Neural cell (in vitro differentiated cells): ENCODE data around the gene PCDH9. TPM values are rescaled to one million over a fixed set of nuclear protein-coding genes. Genes with fewer than 3 reads are reported as not detected.

ENCODE experiments used
- H2AFZ ChIP-seq: fragments of 200-600, 300-800 bp; sonication (generic), shearing (Covaris generic); 2 replicates; pipeline ENCODE4 v1.6.0; 2014; ENCODE audit warnings: low read depth, mild to moderate bottlenecking, antibody characterized with exemption, low read length, moderate library complexity
- H3F3A ChIP-seq: fragments of 200-600 bp; shearing (Covaris generic); 2 replicates; pipeline ENCODE4 v1.6.1; 2016; ENCODE audit warnings: mild to moderate bottlenecking, moderate library complexity, mixed read lengths, antibody characterized with exemption, low read length; ENCODE audit not compliant: insufficient read depth, poor library complexity, severe bottlenecking
- H3K27ac ChIP-seq: fragments of 200-600, 300-800 bp; sonication (generic), shearing (Covaris generic); 2 replicates; pipeline ENCODE4 v1.5.1; 2014; ENCODE audit warnings: mild to moderate bottlenecking, low read length, moderate library complexity
- H3K27me3 ChIP-seq: fragments of 300-800, 200-600 bp; sonication (generic), shearing (Covaris generic); 2 replicates; pipeline ENCODE4 v1.6.0; 2014; ENCODE audit warnings: mild to moderate bottlenecking, low read depth, low read length, moderate library complexity; ENCODE audit not compliant: insufficient read depth
- H3K36me3 ChIP-seq: fragments of 300-800, 200-600 bp; sonication (generic), shearing (Covaris generic); 2 replicates; pipeline ENCODE4 v1.5.1; 2014; ENCODE audit warnings: mild to moderate bottlenecking, antibody characterized with exemption, low read length, moderate library complexity; ENCODE audit not compliant: insufficient read depth
- H3K4me2 ChIP-seq: fragments of 300-800, 200-600 bp; sonication (generic), shearing (Covaris generic); 2 replicates; pipeline ENCODE4 v1.6.0; 2014; ENCODE audit warnings: mild to moderate bottlenecking, low read length
- H3K4me3 ChIP-seq: fragments of 300-800, 200-600 bp; sonication (generic), shearing (Covaris generic); 2 replicates; pipeline ENCODE4 v1.5.1; 2014; ENCODE audit warnings: mild to moderate bottlenecking, low read length, moderate library complexity
- H3K79me2 ChIP-seq: fragments of 200-600 bp; shearing (Covaris generic); replicated peaks from 2 replicates; pipeline ENCODE4 v1.6.0; 2014; ENCODE audit warnings: mild to moderate bottlenecking, low read length, moderate library complexity; ENCODE audit not compliant: insufficient read depth
- H3K9ac ChIP-seq: fragments of 300-800, 200-600 bp; sonication (generic), shearing (Covaris generic); 2 replicates; pipeline ENCODE4 v1.6.1; 2016; ENCODE audit warnings: mild to moderate bottlenecking, low read length, mixed read lengths
- H3K9me2 ChIP-seq: fragments of 200-600 bp; shearing (Covaris generic); 2 replicates; pipeline ENCODE4 v1.6.1; 2016; ENCODE audit warnings: mild to moderate bottlenecking, low read length, mixed read lengths; ENCODE audit not compliant: insufficient read depth
- H3K9me3 ChIP-seq: fragments of 200-600, 300-800 bp; sonication (generic), shearing (Covaris generic); 2 replicates; pipeline ENCODE4 v1.6.1; 2016; ENCODE audit warnings: mild to moderate bottlenecking, mixed run types, low read length, moderate library complexity, mixed read lengths
- H4K20me1 ChIP-seq: fragments of 200-600 bp; shearing (Covaris generic); 2 replicates; pipeline ENCODE4 v1.6.1; 2016; ENCODE audit warnings: mild to moderate bottlenecking, mixed run types; ENCODE audit not compliant: insufficient read depth
- EP300 ChIP-seq: fragments of 450-650 bp; conservative IDR thresholded peaks from 2 replicates; pipeline ENCODE4 v1.6.1; 2014; ENCODE audit warnings: antibody characterized with exemption, mild to moderate bottlenecking, moderate library complexity; ENCODE audit not compliant: poor library complexity, severe bottlenecking
- EZH2 ChIP-seq: fragments of 200-600, 300-800 bp; shearing (Covaris generic), sonication (generic); IDR thresholded peaks from 2 replicates; pipeline ENCODE4 v1.6.1; 2014; ENCODE audit warnings: antibody characterized with exemption, low read length, borderline replicate concordance, mild to moderate bottlenecking; ENCODE audit not compliant: insufficient read depth, poor library complexity, severe bottlenecking
- MXI1 ChIP-seq: fragments of 450-650 bp; conservative IDR thresholded peaks from 2 replicates; pipeline ENCODE4 v1.6.1; 2014; ENCODE audit warnings: antibody characterized with exemption, mild to moderate bottlenecking; ENCODE audit not compliant: poor library complexity, severe bottlenecking
- POLR2AphosphoS5 ChIP-seq: IDR thresholded peaks from 2 replicates; pipeline ENCODE4 v1.6.1; 2012
- RAD21 ChIP-seq: fragments of 450-650 bp; conservative IDR thresholded peaks from 2 replicates; pipeline ENCODE4 v1.6.1; 2014; ENCODE audit warnings: antibody characterized with exemption, mild to moderate bottlenecking, moderate library complexity
- SMC3 ChIP-seq: fragments of 450-650 bp; conservative IDR thresholded peaks from 2 replicates; pipeline ENCODE4 v1.6.1; 2014; ENCODE audit warnings: antibody characterized with exemption, mild to moderate bottlenecking, moderate library complexity; ENCODE audit not compliant: poor library complexity
- TAF1 ChIP-seq: IDR thresholded peaks from 2 replicates; pipeline ENCODE4 v1.6.1; 2012; ENCODE audit warnings: low read depth
- polyA plus RNA-seq: library from polyadenylated mRNA; depleted of rRNA; stranded (reverse); fragments of >200 nt; gene quantifications from 2 replicates; pipeline ENCODE4 v1.2.3, GENCODE V29; 2014
- TF ChIP-seq, protein P1 (sequence below): fragments of 450-650 bp; IDR thresholded peaks from 2 replicates; pipeline ENCODE4 v1.5.1; 2014; ENCODE audit warnings: antibody characterized with exemption, mild to moderate bottlenecking, moderate library complexity; ENCODE audit not compliant: poor library complexity, severe bottlenecking
- TF ChIP-seq, protein P2 (sequence below): IDR thresholded peaks from 2 replicates; pipeline ENCODE4 v1.6.1; 2012; ENCODE audit warnings: borderline replicate concordance

PCDH9 gene
- polyA plus RNA-seq, 1 donor from 2014 or later = 4.6 TPM

DNA sequence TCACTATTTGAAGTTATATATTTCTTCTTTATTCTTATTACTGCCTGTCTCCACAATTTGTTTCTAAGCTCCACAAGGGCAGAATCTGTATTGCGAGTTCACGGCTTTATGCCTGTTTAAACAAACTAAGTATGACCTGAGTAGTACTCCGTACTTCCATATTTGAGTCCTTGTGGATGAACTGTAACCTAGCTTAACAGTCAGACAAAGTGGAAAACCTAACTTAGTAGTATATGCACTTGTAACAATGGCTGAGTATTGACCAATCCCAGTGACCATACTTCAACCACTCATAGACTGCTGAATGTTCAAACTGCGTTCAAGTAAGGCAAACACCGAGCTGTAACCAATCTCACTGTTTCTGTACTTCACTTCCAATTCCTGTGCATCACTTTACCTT is 292.7 kb downstream of the PCDH9 start:
- Histone ChIP-seq H3K27me3 (no peaks in the 10 kb centered on the region), H4K20me1 (no peaks in the 10 kb centered on the region), H3K4me2 (no peak overlapping the region), H3K4me3 (no peak overlapping the region), H3K27ac (no peak overlapping the region), H3F3A (no peaks in the 10 kb centered on the region), H3K9ac (no peak overlapping the region), H3K79me2 (no peaks in the 10 kb centered on the region), H3K9me3 (no peaks in the 10 kb centered on the region), H2AFZ (no peak overlapping the region), H3K36me3 (no peaks in the 10 kb centered on the region), H3K9me2 (no peaks in the 10 kb centered on the region)
- TF ChIP-seq MXI1 = no peak

DNA sequence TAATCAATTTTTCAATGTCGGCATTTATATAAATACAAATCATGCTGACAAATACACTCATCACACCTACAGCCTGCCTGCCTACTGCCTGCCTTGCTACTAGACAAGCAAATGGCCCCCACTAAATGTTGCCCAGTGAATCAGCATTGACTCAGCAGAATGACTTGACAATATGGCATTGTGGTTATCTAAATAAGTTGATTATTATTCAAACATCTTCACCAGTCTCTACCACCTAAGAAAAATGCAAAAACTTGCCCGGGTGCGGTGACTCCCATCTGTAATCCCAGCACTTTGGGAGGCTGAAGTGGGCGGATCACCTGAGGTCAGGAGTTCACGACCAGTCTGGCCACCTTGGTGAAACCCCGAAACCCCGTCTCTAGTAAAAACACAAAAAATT is 296.1 kb downstream of the PCDH9 start:
- Histone ChIP-seq H3K9me2 (no peaks in the 10 kb centered on the region), H3K9me3 (no peaks in the 10 kb centered on the region), H3K4me2 (no peak overlapping the region), H3K36me3 (no peaks in the 10 kb centered on the region), H3K4me3 (no peak overlapping the region), H3K27me3 (no peaks in the 10 kb centered on the region), H3K9ac (no peak overlapping the region), H3K27ac (no peak overlapping the region), H3K79me2 (no peaks in the 10 kb centered on the region), H3F3A (no peaks in the 10 kb centered on the region), H4K20me1 (no peaks in the 10 kb centered on the region), H2AFZ (no peak overlapping the region)
- TF ChIP-seq EP300 (no peak), EZH2 (no peak), SMC3 (no peak), TAF1 (no peak), POLR2AphosphoS5 (no peak), RAD21 (no peak), MXI1 (no peak)
- TF ChIP-seq, protein P1, sequence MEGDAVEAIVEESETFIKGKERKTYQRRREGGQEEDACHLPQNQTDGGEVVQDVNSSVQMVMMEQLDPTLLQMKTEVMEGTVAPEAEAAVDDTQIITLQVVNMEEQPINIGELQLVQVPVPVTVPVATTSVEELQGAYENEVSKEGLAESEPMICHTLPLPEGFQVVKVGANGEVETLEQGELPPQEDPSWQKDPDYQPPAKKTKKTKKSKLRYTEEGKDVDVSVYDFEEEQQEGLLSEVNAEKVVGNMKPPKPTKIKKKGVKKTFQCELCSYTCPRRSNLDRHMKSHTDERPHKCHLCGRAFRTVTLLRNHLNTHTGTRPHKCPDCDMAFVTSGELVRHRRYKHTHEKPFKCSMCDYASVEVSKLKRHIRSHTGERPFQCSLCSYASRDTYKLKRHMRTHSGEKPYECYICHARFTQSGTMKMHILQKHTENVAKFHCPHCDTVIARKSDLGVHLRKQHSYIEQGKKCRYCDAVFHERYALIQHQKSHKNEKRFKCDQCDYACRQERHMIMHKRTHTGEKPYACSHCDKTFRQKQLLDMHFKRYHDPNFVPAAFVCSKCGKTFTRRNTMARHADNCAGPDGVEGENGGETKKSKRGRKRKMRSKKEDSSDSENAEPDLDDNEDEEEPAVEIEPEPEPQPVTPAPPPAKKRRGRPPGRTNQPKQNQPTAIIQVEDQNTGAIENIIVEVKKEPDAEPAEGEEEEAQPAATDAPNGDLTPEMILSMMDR = no peak
- TF ChIP-seq, protein P2, sequence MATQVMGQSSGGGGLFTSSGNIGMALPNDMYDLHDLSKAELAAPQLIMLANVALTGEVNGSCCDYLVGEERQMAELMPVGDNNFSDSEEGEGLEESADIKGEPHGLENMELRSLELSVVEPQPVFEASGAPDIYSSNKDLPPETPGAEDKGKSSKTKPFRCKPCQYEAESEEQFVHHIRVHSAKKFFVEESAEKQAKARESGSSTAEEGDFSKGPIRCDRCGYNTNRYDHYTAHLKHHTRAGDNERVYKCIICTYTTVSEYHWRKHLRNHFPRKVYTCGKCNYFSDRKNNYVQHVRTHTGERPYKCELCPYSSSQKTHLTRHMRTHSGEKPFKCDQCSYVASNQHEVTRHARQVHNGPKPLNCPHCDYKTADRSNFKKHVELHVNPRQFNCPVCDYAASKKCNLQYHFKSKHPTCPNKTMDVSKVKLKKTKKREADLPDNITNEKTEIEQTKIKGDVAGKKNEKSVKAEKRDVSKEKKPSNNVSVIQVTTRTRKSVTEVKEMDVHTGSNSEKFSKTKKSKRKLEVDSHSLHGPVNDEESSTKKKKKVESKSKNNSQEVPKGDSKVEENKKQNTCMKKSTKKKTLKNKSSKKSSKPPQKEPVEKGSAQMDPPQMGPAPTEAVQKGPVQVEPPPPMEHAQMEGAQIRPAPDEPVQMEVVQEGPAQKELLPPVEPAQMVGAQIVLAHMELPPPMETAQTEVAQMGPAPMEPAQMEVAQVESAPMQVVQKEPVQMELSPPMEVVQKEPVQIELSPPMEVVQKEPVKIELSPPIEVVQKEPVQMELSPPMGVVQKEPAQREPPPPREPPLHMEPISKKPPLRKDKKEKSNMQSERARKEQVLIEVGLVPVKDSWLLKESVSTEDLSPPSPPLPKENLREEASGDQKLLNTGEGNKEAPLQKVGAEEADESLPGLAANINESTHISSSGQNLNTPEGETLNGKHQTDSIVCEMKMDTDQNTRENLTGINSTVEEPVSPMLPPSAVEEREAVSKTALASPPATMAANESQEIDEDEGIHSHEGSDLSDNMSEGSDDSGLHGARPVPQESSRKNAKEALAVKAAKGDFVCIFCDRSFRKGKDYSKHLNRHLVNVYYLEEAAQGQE = no peak

DNA sequence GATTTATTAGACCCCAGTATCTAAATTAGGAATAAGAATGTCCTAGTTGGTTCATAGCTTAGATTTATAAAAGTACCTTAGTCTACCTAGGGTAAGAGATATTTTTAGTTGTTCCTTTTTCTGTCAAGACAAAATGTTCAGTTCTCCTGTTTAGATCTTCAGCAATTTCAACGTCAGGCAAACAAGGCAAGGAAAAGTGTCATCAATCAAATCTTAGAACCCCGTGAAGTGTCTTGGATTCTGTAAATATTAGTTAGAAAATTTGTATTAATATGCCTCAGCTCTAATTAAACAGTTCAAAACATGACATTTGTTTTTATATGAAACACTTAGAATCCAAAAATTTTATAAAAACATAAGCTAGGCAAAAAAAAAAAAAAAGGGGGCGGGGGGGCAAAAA is 296.6 kb downstream of the PCDH9 start:
- Histone ChIP-seq H2AFZ (no peak overlapping the region), H3K9ac (no peak overlapping the region), H4K20me1 (no peaks in the 10 kb centered on the region), H3K27me3 (no peaks in the 10 kb centered on the region), H3K36me3 (no peaks in the 10 kb centered on the region), H3K9me3 (no peaks in the 10 kb centered on the region), H3K9me2 (no peaks in the 10 kb centered on the region), H3F3A (no peaks in the 10 kb centered on the region), H3K79me2 (no peaks in the 10 kb centered on the region), H3K27ac (no peak overlapping the region), H3K4me2 (no peak overlapping the region), H3K4me3 (no peak overlapping the region)
- TF ChIP-seq, protein P1 = no peak
- TF ChIP-seq SMC3 (no peak), POLR2AphosphoS5 (no peak), TAF1 (no peak), MXI1 (no peak), EZH2 (no peak)
- TF ChIP-seq, protein P2 = no peak
